Astrocyte of the cerebellum (primary cell): ENCODE results near the gene DCLRE1A.

Experiments used
- DNase-seq: peaks from one replicate; pipeline ENCODE4 v3.0.0-alpha.2; 2011; ENCODE audit warnings: low read depth
- H3K4me3 ChIP-seq: 2 replicates; pipeline ENCODE4 v1.5.1; 2011; ENCODE audit warnings: mild to moderate bottlenecking, low read depth, low read length, moderate library complexity
- in situ Hi-C: cut with HindIII; loops from 2 replicates; pipeline ENCODE4 v1.10.0; 2017; ENCODE audit warnings: low sequenced_read_pairs
- TF ChIP-seq, protein P1 (sequence below): IDR thresholded peaks from 2 replicates; pipeline ENCODE4 v1.5.1; 2012; ENCODE audit warnings: low read length, low read depth, moderate library complexity, mild to moderate bottlenecking; ENCODE audit errors: missing control alignments

DCLRE1A gene

DNA sequence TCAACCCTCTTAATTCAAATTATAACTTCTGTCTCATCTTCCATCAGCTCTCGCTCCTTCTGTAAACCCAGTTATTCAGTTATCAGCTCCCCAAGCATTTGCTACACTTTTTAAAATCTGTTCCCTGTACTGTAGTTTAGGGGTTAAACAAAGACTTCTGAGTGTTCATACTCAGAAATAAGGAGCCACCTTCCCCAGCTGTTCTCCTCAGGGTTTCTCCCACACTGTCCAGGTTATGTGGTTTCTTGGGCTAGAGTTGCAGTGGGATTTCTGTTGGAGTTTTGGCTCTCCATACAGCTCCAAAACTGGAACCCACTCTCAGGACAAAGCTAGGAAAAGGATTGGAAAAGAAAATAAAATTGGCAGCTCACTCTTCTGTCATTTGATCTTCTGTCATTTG lies 21.3 kb upstream of the DCLRE1A start:
- in situ Hi-C loops: no loop called here
- TF ChIP-seq, protein P1, sequence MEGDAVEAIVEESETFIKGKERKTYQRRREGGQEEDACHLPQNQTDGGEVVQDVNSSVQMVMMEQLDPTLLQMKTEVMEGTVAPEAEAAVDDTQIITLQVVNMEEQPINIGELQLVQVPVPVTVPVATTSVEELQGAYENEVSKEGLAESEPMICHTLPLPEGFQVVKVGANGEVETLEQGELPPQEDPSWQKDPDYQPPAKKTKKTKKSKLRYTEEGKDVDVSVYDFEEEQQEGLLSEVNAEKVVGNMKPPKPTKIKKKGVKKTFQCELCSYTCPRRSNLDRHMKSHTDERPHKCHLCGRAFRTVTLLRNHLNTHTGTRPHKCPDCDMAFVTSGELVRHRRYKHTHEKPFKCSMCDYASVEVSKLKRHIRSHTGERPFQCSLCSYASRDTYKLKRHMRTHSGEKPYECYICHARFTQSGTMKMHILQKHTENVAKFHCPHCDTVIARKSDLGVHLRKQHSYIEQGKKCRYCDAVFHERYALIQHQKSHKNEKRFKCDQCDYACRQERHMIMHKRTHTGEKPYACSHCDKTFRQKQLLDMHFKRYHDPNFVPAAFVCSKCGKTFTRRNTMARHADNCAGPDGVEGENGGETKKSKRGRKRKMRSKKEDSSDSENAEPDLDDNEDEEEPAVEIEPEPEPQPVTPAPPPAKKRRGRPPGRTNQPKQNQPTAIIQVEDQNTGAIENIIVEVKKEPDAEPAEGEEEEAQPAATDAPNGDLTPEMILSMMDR: no peak
- no peak for DNase-seq
- no peak overlapping the region for H3K4me3 ChIP-seq

DNA sequence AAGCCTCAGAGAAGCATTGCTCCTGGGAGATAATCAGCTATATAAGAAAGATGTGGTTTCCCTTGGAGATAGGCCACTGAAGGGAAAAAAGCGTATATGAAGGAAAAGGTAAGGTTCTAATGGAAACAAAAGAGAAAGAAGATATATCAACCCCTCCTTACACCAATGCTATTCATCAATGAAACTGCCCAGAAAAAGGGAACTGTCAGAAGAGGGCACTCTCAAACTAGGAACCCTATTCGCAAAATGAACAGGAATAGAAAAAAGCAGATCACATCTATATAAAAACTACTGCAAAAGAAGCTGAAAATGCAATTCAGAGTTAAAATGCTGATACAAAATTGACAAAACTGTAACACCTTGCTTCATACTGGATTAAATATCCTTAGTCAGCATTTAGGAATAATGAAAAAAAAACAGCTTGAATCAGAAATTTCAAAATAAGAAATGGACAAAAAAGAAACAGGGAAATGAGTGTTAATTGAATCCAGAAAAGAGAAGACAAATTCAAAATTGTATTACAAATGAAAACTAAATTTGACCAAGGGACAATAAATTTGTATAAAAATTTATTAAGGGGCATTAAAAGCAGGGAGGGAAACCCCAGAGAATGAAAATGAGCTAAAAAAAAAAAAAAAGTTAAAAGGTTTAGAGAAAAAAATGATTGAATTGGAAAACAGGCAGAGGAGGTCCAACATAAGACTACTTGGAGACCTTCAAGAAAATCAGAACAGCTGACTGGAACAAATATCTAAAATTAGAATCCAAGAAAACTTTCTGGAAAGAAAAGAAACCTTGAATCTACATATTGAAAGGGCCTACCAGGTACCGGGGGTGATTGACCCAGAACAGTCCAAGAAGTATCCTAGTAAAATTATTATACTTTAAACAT lies 18.5 kb upstream of the DCLRE1A start:
- no peak for DNase-seq
- in situ Hi-C loops: no loop called here
- H3K4me3 ChIP-seq: no peak overlapping the region
- TF ChIP-seq, protein P1: no peak

DNA sequence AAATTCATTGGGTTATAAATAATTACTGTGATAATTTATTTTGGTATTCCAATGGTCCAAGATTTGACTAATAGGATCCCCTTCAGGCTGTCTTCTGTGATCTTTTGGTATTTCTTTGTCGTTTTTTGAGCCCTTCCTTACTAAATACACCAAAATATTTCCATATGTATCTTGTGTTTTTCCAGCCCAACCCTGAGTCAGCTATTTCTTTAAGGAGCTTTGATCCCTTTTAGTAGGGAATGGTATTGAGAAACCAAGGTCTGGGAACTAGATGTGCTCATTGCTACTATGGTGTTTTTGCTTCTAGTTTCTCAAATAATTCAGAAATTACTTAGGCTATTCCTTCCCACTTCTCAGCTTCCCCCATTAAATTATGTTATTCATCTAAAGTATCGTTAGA lies 15.9 kb upstream of the DCLRE1A start:
- no peak for DNase-seq
- no peak overlapping the region for H3K4me3 ChIP-seq
- TF ChIP-seq, protein P1: no peak
- in situ Hi-C loops: no loop called here

DNA sequence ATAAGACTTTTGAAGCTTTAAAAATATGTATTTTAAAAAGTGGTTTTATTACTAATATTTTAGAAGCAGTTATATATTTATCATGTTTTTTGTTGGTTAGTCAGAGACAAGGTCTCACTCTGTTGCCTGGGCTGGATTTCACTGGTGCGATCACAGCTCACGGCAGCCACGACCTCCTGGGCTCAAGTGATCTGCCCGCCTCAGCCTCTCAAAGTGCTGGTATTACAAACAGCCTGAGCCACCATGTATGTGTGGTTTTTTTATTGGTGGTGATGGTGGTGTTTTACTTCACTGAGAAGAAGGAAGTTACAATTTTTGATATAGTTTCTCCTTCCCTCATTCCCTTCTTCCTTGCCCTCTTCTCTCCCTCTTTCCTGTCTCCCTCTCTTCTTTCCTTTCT lies 14.0 kb upstream of the DCLRE1A start:
- no peak overlapping the region for H3K4me3 ChIP-seq
- DNase-seq: no peak
- in situ Hi-C loops: no loop called here
- TF ChIP-seq, protein P1: no peak

DNA sequence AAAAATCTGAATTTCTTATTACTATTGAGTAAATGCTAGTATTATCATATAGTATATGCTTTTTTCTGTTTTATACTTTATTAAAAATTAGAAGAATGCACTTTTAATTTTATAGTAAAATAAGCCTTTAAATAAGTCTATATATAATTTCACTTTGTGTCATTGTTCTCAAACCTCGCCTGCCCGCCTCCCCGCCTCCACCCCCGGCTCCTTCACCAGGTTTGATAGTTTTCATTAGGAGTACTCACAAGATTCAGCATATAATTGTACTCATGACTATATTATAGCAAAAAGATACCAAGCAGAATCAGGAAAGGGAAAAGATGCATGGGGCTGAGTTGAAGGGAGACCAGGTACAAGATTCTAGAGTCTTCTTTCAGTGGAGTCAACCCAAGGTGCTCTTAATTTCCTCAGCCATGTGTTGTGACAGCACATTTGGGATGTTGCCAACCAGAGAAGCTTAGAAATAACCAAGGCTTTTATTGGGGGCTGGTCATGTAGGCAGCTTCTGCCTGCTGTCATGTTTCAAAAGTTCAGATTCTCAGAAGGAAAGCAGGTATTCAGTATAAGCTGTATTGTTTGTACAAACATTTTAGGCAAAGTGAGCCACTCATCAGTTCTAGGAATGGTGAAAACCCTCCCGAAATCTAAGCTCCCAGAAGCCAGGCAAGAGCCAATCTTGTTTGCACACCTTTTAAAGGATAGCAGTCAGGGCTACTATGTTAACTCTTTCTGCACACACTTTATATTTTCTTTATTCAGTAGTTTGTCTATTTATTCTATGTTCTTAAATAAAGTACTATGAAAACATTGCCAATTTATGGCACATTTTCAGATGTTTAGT lies 12.9 kb upstream of the DCLRE1A start:
- in situ Hi-C loops: no loop called here
- TF ChIP-seq, protein P1: no peak
- DNase-seq: no peak
- H3K4me3 ChIP-seq: no peak overlapping the region

DNA sequence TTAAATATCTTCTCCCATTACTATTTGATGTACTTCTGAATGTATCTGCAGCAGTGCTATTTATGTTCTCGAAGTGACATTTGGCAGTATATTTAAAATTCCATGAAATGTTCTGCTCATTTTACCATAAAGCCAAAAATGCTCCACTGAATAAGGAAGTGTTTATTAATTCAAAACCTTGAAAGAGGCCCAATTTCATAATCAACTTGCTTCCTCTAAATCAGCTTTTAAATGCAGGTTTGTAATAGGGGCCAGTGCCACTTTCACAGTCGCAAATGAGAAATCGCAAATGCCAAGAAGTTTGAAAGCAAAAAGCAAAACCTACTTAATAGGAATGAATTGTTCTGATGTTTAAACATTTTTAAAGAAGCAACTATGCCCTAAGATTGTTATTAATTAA lies 12.0 kb upstream of the DCLRE1A start:
- TF ChIP-seq, protein P1: no peak
- in situ Hi-C loops: no loop called here
- no peak overlapping the region for H3K4me3 ChIP-seq
- no peak for DNase-seq
